ENCODE measurements around the gene MUC7.

DNA sequence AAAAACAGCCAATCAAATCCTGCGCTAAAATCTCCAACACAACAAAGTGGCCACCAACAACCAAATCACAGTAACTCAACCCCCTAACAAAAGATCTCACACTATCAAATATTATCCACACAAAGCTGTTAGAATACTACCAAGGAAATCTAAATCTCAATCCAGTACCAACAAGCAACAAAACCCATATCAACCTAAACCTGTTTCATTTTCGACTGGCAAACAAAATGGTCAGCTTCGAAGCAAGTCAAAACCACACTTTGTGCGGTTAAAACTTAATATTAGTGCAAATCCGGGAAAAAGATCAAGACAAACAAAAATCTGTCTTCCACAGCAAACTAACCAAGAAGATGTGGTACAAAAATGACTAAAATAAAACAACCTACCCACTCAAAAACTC is 28.7 kb upstream of the MUC7 start:
- TF ChIP-seq, protein P1, sequence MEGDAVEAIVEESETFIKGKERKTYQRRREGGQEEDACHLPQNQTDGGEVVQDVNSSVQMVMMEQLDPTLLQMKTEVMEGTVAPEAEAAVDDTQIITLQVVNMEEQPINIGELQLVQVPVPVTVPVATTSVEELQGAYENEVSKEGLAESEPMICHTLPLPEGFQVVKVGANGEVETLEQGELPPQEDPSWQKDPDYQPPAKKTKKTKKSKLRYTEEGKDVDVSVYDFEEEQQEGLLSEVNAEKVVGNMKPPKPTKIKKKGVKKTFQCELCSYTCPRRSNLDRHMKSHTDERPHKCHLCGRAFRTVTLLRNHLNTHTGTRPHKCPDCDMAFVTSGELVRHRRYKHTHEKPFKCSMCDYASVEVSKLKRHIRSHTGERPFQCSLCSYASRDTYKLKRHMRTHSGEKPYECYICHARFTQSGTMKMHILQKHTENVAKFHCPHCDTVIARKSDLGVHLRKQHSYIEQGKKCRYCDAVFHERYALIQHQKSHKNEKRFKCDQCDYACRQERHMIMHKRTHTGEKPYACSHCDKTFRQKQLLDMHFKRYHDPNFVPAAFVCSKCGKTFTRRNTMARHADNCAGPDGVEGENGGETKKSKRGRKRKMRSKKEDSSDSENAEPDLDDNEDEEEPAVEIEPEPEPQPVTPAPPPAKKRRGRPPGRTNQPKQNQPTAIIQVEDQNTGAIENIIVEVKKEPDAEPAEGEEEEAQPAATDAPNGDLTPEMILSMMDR (conservative IDR thresholded peaks at IDR 0.05 in 1 of 2, IDR thresholded peaks at IDR 0.05 in 1 of 2; ENCODE audit: extremely low read depth in 1 of 2, insufficient read depth in 1 of 2, low read depth in 1 of 2, low read length in 2 of 2), result no peak
- no peak for TF ChIP-seq EZH2 (IDR thresholded peaks at IDR 0.05; ENCODE audit: borderline replicate concordance, low read length)
